HepG2 (cell line): ENCODE data around the gene ANKHD1.

ENCODE experiments used
- CCDC6 ChIP-seq: sonication (generic); formaldehyde crosslinking; IDR thresholded peaks from 2 replicates; pipeline ENCODE4 v1.8.1; 2022; ENCODE audit warnings: mild to moderate bottlenecking, missing genetic modification reagents, moderate library complexity
- ELF1 ChIP-seq: sonication (generic); formaldehyde crosslinking; IDR thresholded peaks from 2 replicates; pipeline ENCODE4 v1.4.0; 2020; ENCODE audit warnings: missing genetic modification reagents
- EP300 ChIP-seq, 3 experiments: sonication (generic) in 1 of 3; formaldehyde crosslinking in 1 of 3; IDR thresholded peaks; 2 replicates each; pipeline versions ENCODE4 v1.5.1 to v1.6.1; 2011 to 2020; ENCODE audit warnings: low read depth in 2 of 3, low read length in 2 of 3, borderline replicate concordance in 1 of 3, improper control_type of control experiment in 1 of 3, mild to moderate bottlenecking in 1 of 3, missing genetic modification reagents in 1 of 3, moderate library complexity in 1 of 3
- LCORL ChIP-seq, 2 experiments: fragments of 450-650 bp in 1 of 2; sonication (generic) in 1 of 2; formaldehyde crosslinking in 1 of 2; IDR thresholded peaks; 2 replicates each; pipeline versions ENCODE4 v1.5.0 to v1.6.1; 2017 to 2020; ENCODE audit warnings: antibody characterized with exemption in 1 of 2, missing genetic modification reagents in 1 of 2
- SYNCRIP ChIP-seq: fragments of 200-400 bp; formaldehyde crosslinking; IDR thresholded peaks from 2 replicates; pipeline ENCODE4 v1.6.1; 2018; ENCODE audit warnings: mild to moderate bottlenecking, low read depth, low read length; ENCODE audit not compliant: insufficient read depth
- TCF7 ChIP-seq: sonication (generic); IDR thresholded peaks from 2 replicates; pipeline ENCODE4 v1.6.1; 2016; ENCODE audit warnings: antibody characterized with exemption, low read depth
- ZBTB1 ChIP-seq: sonication (generic); formaldehyde crosslinking; IDR thresholded peaks from 2 replicates; pipeline ENCODE4 v1.4.0; 2020; ENCODE audit warnings: missing genetic modification reagents, borderline replicate concordance
- ZFX ChIP-seq: sonication (generic); formaldehyde crosslinking; IDR thresholded peaks from 2 replicates; pipeline ENCODE4 v1.4.0; 2020; ENCODE audit warnings: mild to moderate bottlenecking, low read depth, missing genetic modification reagents, moderate library complexity
- ZNF263 ChIP-seq: sonication (generic); formaldehyde crosslinking; IDR thresholded peaks from 2 replicates; pipeline ENCODE4 v1.4.0; 2020; ENCODE audit warnings: missing genetic modification reagents
- ZNF780A ChIP-seq: sonication (generic); formaldehyde crosslinking; IDR thresholded peaks from 2 replicates; pipeline ENCODE4 v1.8.0; 2022; ENCODE audit warnings: mild to moderate bottlenecking, missing genetic modification reagents, moderate library complexity
- ZNF788 ChIP-seq: sonication (generic); formaldehyde crosslinking; IDR thresholded peaks from 2 replicates; pipeline ENCODE4 v1.5.0; 2020; ENCODE audit warnings: mild to moderate bottlenecking, missing genetic modification reagents, borderline replicate concordance
- TF ChIP-seq, protein P1 (sequence below): sonication (generic); formaldehyde crosslinking; IDR thresholded peaks from 2 replicates; pipeline ENCODE4 v1.8.1; 2022; ENCODE audit warnings: mild to moderate bottlenecking, missing genetic modification reagents
- TF ChIP-seq, protein P2 (sequence below): sonication (generic); formaldehyde crosslinking; IDR thresholded peaks from 2 replicates; pipeline ENCODE4 v1.5.0; 2020; ENCODE audit warnings: mild to moderate bottlenecking, missing genetic modification reagents, moderate library complexity

- TF ChIP-seq SYNCRIP (no peak), TCF7 (no peak), ELF1 (no peak), LCORL (IDR thresholded peaks at IDR 0.05) (no peak), LCORL (CRISPR knock-in tag; IDR thresholded peaks at IDR 0.05) (no peak), ZNF788 (no peak), ZBTB1 (CRISPR knock-in tag) (no peak), ZNF263 (no peak), ZFX (no peak), ZNF780A (CRISPR knock-in tag) (no peak), EP300 (IDR thresholded peaks at IDR 0.05; ENCODE audit: low read depth in 2 of 2, low read length in 2 of 2) (no peak), EP300 (CRISPR knock-in tag; IDR thresholded peaks at IDR 0.05; ENCODE audit: borderline replicate concordance) (no peak), CCDC6 (CRISPR knock-in tag) (no peak)
- TF ChIP-seq, protein P1, sequence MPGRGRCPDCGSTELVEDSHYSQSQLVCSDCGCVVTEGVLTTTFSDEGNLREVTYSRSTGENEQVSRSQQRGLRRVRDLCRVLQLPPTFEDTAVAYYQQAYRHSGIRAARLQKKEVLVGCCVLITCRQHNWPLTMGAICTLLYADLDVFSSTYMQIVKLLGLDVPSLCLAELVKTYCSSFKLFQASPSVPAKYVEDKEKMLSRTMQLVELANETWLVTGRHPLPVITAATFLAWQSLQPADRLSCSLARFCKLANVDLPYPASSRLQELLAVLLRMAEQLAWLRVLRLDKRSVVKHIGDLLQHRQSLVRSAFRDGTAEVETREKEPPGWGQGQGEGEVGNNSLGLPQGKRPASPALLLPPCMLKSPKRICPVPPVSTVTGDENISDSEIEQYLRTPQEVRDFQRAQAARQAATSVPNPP (CRISPR knock-in tag): no peak
- TF ChIP-seq, protein P2, sequence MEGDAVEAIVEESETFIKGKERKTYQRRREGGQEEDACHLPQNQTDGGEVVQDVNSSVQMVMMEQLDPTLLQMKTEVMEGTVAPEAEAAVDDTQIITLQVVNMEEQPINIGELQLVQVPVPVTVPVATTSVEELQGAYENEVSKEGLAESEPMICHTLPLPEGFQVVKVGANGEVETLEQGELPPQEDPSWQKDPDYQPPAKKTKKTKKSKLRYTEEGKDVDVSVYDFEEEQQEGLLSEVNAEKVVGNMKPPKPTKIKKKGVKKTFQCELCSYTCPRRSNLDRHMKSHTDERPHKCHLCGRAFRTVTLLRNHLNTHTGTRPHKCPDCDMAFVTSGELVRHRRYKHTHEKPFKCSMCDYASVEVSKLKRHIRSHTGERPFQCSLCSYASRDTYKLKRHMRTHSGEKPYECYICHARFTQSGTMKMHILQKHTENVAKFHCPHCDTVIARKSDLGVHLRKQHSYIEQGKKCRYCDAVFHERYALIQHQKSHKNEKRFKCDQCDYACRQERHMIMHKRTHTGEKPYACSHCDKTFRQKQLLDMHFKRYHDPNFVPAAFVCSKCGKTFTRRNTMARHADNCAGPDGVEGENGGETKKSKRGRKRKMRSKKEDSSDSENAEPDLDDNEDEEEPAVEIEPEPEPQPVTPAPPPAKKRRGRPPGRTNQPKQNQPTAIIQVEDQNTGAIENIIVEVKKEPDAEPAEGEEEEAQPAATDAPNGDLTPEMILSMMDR: no peak
These were observed 2.0 kb downstream of the ANKHD1 start for GRCh38 chr5:140403613-140404012.
